Endothelial cell of umbilical vein (primary cell): Measurements from ENCODE around the gene SYTL5. TPM values are rescaled to one million over a fixed set of nuclear protein-coding genes. Genes with fewer than 3 reads are reported as not detected.

Experiments
- BruUV-seq: library from RNA; stranded (reverse); fragments of 400-500 nt; replicated peaks from 2 replicates; lab custom pipeline; 2021; lab: Mats Ljungman, UMichigan
- CTCF ChIA-PET: fragments of 300-600, 350-600 bp; sonication (Branson Sonifier 250); formaldehyde crosslinking; loops from one replicate; lab custom pipeline; 2021; ENCODE audit warnings: antibody characterized with exemption, inconsistent platforms; lab: Charles Lee
- POLR2A ChIA-PET: fragments of 300-600, 350-600 bp; sonication (Branson Sonifier 250); formaldehyde crosslinking; loops from one replicate; lab custom pipeline; 2021; ENCODE audit warnings: antibody characterized with exemption, inconsistent platforms; lab: Charles Lee
- DNase-seq: peaks from one replicate; pipeline ENCODE4 v3.0.0-alpha.2; 2011; ENCODE audit warnings: low read depth, low spot score
- FAIRE-seq: peaks from 2 replicates; lab custom pipeline; 2011; peaks lifted over from hg19 to GRCh38; lab: Jason Lieb, UNC
- H2AFZ ChIP-seq: 2 replicates; pipeline ENCODE4 v1.6.0; 2012; ENCODE audit warnings: low read depth, low read length, control low read depth, inconsistent platforms
- H3K27ac ChIP-seq: 2 replicates; pipeline ENCODE4 v1.5.1; 2011; ENCODE audit warnings: low read depth, mild to moderate bottlenecking, control low read depth, low read length, moderate library complexity; ENCODE audit not compliant: insufficient read depth
- H3K27me3 ChIP-seq, 2 experiments: 2 replicates each; pipeline versions ENCODE4 v1.6.0 to v1.6.1; 2011; ENCODE audit warnings: low read length in 2 of 2, mixed read lengths in 1 of 2; ENCODE audit not compliant: control insufficient read depth in 2 of 2, insufficient read depth in 2 of 2
- H3K36me3 ChIP-seq, 2 experiments: 2 replicates in 1 of 2; 3 replicates in 1 of 2; pipeline ENCODE4 v1.5.1; 2011; ENCODE audit warnings: low read length in 2 of 2, mild to moderate bottlenecking in 1 of 2, moderate library complexity in 1 of 2; ENCODE audit not compliant: control insufficient read depth in 2 of 2, insufficient read depth in 2 of 2; ENCODE audit errors: extremely low read depth in 1 of 2
- H3K4me1 ChIP-seq: 3 replicates; pipeline ENCODE4 v1.5.1; 2011; ENCODE audit warnings: mild to moderate bottlenecking, low read length; ENCODE audit not compliant: control insufficient read depth, insufficient read depth; ENCODE audit errors: extremely low read depth
- H3K4me2 ChIP-seq: 2 replicates; pipeline ENCODE4 v1.6.1; 2011; ENCODE audit warnings: low read length, control low read depth, mixed read lengths; ENCODE audit not compliant: insufficient read depth
- H3K4me3 ChIP-seq, 3 experiments: fragments of 200-600 bp in 1 of 3; sonication (generic), shearing (Covaris generic) in 1 of 3; replicated peaks in 1 of 3; 2 replicates each; pipeline ENCODE4 v1.5.1; 2011 to 2016; ENCODE audit warnings: control low read depth in 3 of 3, low read length in 3 of 3, mild to moderate bottlenecking in 2 of 3, inconsistent platforms in 1 of 3, low read depth in 1 of 3, moderate library complexity in 1 of 3; ENCODE audit not compliant: insufficient read depth in 1 of 3
- H3K79me2 ChIP-seq: 2 replicates; pipeline ENCODE4 v1.6.0; 2012; ENCODE audit warnings: low read length, inconsistent platforms; ENCODE audit not compliant: control insufficient read depth, insufficient read depth
- H3K9ac ChIP-seq: replicated peaks from 2 replicates; pipeline ENCODE3; 2011; ENCODE audit warnings: low read length, control low read depth; ENCODE audit not compliant: insufficient read depth; ENCODE audit errors: extremely low read depth
- H3K9me1 ChIP-seq: replicated peaks from 3 replicates; pipeline ENCODE4 v1.6.0; 2011; ENCODE audit warnings: mild to moderate bottlenecking, low read length; ENCODE audit not compliant: control insufficient read depth, insufficient read depth; ENCODE audit errors: extremely low read depth
- H3K9me3 ChIP-seq: replicated peaks from 2 replicates; pipeline ENCODE4 v1.5.1; 2012; ENCODE audit warnings: low read length, inconsistent platforms; ENCODE audit not compliant: control insufficient read depth, insufficient read depth
- H4K20me1 ChIP-seq: replicated peaks from 2 replicates; pipeline ENCODE3; 2011; ENCODE audit warnings: mild to moderate bottlenecking, low read length; ENCODE audit not compliant: control insufficient read depth, insufficient read depth; ENCODE audit errors: extremely low read depth
- EZH2 ChIP-seq: IDR thresholded peaks from 2 replicates; pipeline ENCODE4 v1.6.1; 2012; ENCODE audit warnings: borderline replicate concordance, low read depth, mild to moderate bottlenecking, moderate library complexity, low read length, inconsistent platforms; ENCODE audit not compliant: severe bottlenecking
- FOS ChIP-seq: IDR thresholded peaks from 2 replicates; pipeline ENCODE4 v1.6.1; 2011; ENCODE audit warnings: mild to moderate bottlenecking, low read length, moderate library complexity, borderline replicate concordance; ENCODE audit not compliant: insufficient read depth
- GATA2 ChIP-seq: IDR thresholded peaks from 2 replicates; pipeline ENCODE4 v1.7.0; 2011; ENCODE audit warnings: low read depth, mild to moderate bottlenecking, moderate library complexity, mixed read lengths, low read length; ENCODE audit not compliant: insufficient read length, insufficient read depth
- JUN ChIP-seq: IDR thresholded peaks from 2 replicates; pipeline ENCODE4 v1.6.1; 2011; ENCODE audit warnings: borderline replicate concordance, low read depth; ENCODE audit not compliant: insufficient read length, insufficient read depth
- POLR2AphosphoS5 ChIP-seq: IDR thresholded peaks from 2 replicates; pipeline ENCODE4 v1.6.1; 2012; ENCODE audit warnings: low read depth, mild to moderate bottlenecking, control low read depth, low read length, moderate library complexity; ENCODE audit not compliant: insufficient read depth
- dilution Hi-C: fragments of 300-500 bp; cut with MboI; formaldehyde crosslinking; loops from one replicate; pipeline ENCODE4 v1.15.0; 2019; ENCODE audit warnings: low sequenced_read_pairs; ENCODE audit not compliant: extremely low pct_ligation_motif_present
- intact Hi-C: fragments of 100-400 bp; cut with micrococcal nuclease; formaldehyde crosslinking; loops from one replicate; pipeline ENCODE4 v1.10.0; 2022
- polyA plus RNA-seq, 4 experiments: library from polyadenylated mRNA; depleted of rRNA in 3 of 4; stranded (reverse) in 3 of 4; unstranded in 1 of 4; fragments of >200 nt; gene quantifications; 2 replicates each; pipeline versions ENCODE4 v1.2.1 to v1.2.3, GENCODE V29; 2011 to 2012; ENCODE audit warnings: missing spikeins in 1 of 4
- total RNA-seq: library from RNA; stranded (reverse); gene quantifications from 2 replicates; pipeline ENCODE4 v1.2.3, GENCODE V29; 2021
- TF ChIP-seq, protein P1 (sequence below): IDR thresholded peaks from 2 replicates; pipeline ENCODE4 v1.6.1; 2011; ENCODE audit not compliant: insufficient read depth, insufficient read length

SYTL5 gene
- total and polyA plus RNA-seq, 2 donors (not counting 3 experiments of a cell fraction or from before 2014, with no cell fraction given) = 0.01 TPM; not detected in 1

GRCh38 chrX:38052096-38052495 is 45.7 kb downstream of the SYTL5 start:
- peak; percentile 35 for DNase-seq
- dilution Hi-C loops (no loop called here), intact Hi-C loops (loop anchor here (1.0 kb wide), 1 partner anchor 28 kb away; no protein-coding TSS in a partner anchor)
- BruUV-seq = no TSS peak
- no peaks in the 10 kb centered on the region for H3K79me2 ChIP-seq
- H4K20me1 ChIP-seq = no peaks in the 10 kb centered on the region
- H3K36me3 ChIP-seq = no peaks in the 10 kb centered on the region
- ChIA-PET CTCF (no interaction called here), POLR2A (no interaction called here)
- peak; percentile 84 for FAIRE-seq
- peaks cover 7% of the 10 kb centered on the region for H3K4me1 ChIP-seq
- no peaks in the 10 kb centered on the region for H3K9me1 ChIP-seq
- no peak overlapping the region for H3K27ac ChIP-seq
- H3K27me3 ChIP-seq = no peaks in the 10 kb centered on the region
- peak overlapping the region; percentile 36 for H3K4me2 ChIP-seq
- H3K9ac ChIP-seq = no peak overlapping the region
- H2AFZ ChIP-seq = no peak overlapping the region
- H3K4me3 ChIP-seq = no peak overlapping the region
- H3K9me3 ChIP-seq = no peaks in the 10 kb centered on the region
- TF ChIP-seq JUN (peak; percentile 38), FOS (peak; percentile 83)
- TF ChIP-seq, protein P1, sequence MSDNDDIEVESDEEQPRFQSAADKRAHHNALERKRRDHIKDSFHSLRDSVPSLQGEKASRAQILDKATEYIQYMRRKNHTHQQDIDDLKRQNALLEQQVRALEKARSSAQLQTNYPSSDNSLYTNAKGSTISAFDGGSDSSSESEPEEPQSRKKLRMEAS = no peak

GRCh38 chrX:38055170-38055847 is 49.0 kb downstream of the SYTL5 start:
- Histone ChIP-seq H3K9me3 (no peaks in the 10 kb centered on the region), H3K4me2 (no peak overlapping the region), H3K27me3 (no peaks in the 10 kb centered on the region), H3K27ac (no peak overlapping the region), H3K9me1 (no peaks in the 10 kb centered on the region), H3K36me3 (no peaks in the 10 kb centered on the region), H2AFZ (peak overlapping the region; percentile 31), H3K4me3 (no peak overlapping the region), H3K9ac (no peak overlapping the region), H3K79me2 (no peaks in the 10 kb centered on the region), H3K4me1 (peaks cover 7% of the 10 kb centered on the region), H4K20me1 (no peaks in the 10 kb centered on the region)
- no peak for TF ChIP-seq EZH2
- TF ChIP-seq FOS = no peak
- no peak for TF ChIP-seq GATA2
- TF ChIP-seq POLR2AphosphoS5 = no peak
- dilution Hi-C loops = no loop called here
- no TSS peak for BruUV-seq
- intact Hi-C loops = no loop called here
- FAIRE-seq (no peak), DNase-seq (peak; percentile 67)
- CTCF ChIA-PET = no interaction called here
- POLR2A ChIA-PET = no interaction called here
